Effector memory CD4-positive, alpha-beta T cell (primary cell): ENCODE measurements around the gene CACNA2D3.

ENCODE experiments used
- DNase-seq, 3 donors: peaks; one replicate each; pipeline ENCODE4 v3.0.0-alpha.2; 2020
- H3K27ac ChIP-seq: 2 replicates; pipeline ENCODE4 v1.7.0; 2013; ENCODE audit warnings: mild to moderate bottlenecking, low read length, moderate library complexity; ENCODE audit not compliant: insufficient read depth, poor library complexity, severe bottlenecking
- H3K27me3 ChIP-seq: replicated peaks from 2 replicates; pipeline ENCODE4 v1.7.0; 2013; ENCODE audit warnings: mild to moderate bottlenecking, low read length; ENCODE audit not compliant: insufficient read depth, control insufficient read depth, poor library complexity, severe bottlenecking
- H3K36me3 ChIP-seq: 2 replicates; pipeline ENCODE4 v1.7.0; 2013; ENCODE audit warnings: mild to moderate bottlenecking, low read length, moderate library complexity; ENCODE audit not compliant: control insufficient read depth, insufficient read depth
- H3K4me1 ChIP-seq: 2 replicates; pipeline ENCODE4 v1.7.0; 2013; ENCODE audit warnings: low read length, mild to moderate bottlenecking; ENCODE audit not compliant: control insufficient read depth, insufficient read depth, poor library complexity, severe bottlenecking
- H3K4me3 ChIP-seq: 2 replicates; pipeline ENCODE4 v1.7.0; 2013; ENCODE audit warnings: low read length, low read depth, mild to moderate bottlenecking; ENCODE audit not compliant: insufficient read depth, poor library complexity, severe bottlenecking
- H3K9me3 ChIP-seq: 2 replicates; pipeline ENCODE4 v1.7.0; 2013; ENCODE audit warnings: mild to moderate bottlenecking, low read length, moderate library complexity; ENCODE audit not compliant: control insufficient read depth

CACNA2D3 gene

GRCh38 chr3:54537506-54537905 is 415.2 kb downstream of the CACNA2D3 start:
- H3K4me3 ChIP-seq: no peak overlapping the region
- no peaks in the 10 kb centered on the region for H3K9me3 ChIP-seq
- DNase-seq: no peak
- H3K36me3 ChIP-seq: no peaks in the 10 kb centered on the region
- H3K27ac ChIP-seq: no peak overlapping the region
- no peaks in the 10 kb centered on the region for H3K4me1 ChIP-seq
- no peaks in the 10 kb centered on the region for H3K27me3 ChIP-seq

- DNase-seq: no peak
- Histone ChIP-seq H3K36me3 (no peaks in the 10 kb centered on the region), H3K9me3 (no peaks in the 10 kb centered on the region), H3K4me3 (no peak overlapping the region), H3K27ac (no peak overlapping the region), H3K4me1 (no peaks in the 10 kb centered on the region), H3K27me3 (no peaks in the 10 kb centered on the region)
These were observed 416.0 kb downstream of the CACNA2D3 start for GRCh38 chr3:54538346-54538745.

GRCh38 chr3:54541369-54541768 is 419.0 kb downstream of the CACNA2D3 start:
- no peaks in the 10 kb centered on the region for H3K27me3 ChIP-seq
- no peaks in the 10 kb centered on the region for H3K4me1 ChIP-seq
- DNase-seq: no peak
- H3K4me3 ChIP-seq: no peak overlapping the region
- no peaks in the 10 kb centered on the region for H3K9me3 ChIP-seq
- no peaks in the 10 kb centered on the region for H3K36me3 ChIP-seq
- H3K27ac ChIP-seq: no peak overlapping the region

- Histone ChIP-seq H3K27me3 (no peaks in the 10 kb centered on the region), H3K4me3 (no peak overlapping the region), H3K4me1 (no peaks in the 10 kb centered on the region), H3K36me3 (no peaks in the 10 kb centered on the region), H3K27ac (no peak overlapping the region), H3K9me3 (no peaks in the 10 kb centered on the region)
- DNase-seq: no peak
These were observed 421.1 kb downstream of the CACNA2D3 start for GRCh38 chr3:54543446-54543845.

DNA sequence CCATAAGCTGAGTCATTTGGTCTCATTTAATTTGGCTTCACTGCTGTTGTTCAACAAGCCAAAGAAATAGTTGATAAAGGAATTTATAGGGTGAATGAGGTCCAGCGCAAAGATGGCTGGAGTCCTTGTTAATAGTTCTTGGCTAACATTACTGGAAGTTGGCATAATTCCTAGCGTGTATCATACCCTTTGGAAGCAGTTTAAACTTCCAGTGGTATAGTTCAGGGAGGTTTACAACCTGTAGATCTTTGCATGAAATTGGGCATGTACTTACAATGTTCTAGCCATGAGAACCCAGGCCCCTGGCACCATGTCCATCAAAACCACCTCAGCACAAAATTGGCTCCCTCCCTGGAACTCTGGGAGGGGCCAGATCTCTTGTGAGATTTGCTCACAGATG is 424.7 kb downstream of the CACNA2D3 start:
- Histone ChIP-seq H3K4me3 (no peak overlapping the region), H3K4me1 (no peaks in the 10 kb centered on the region), H3K27ac (no peak overlapping the region), H3K9me3 (no peaks in the 10 kb centered on the region), H3K27me3 (no peaks in the 10 kb centered on the region), H3K36me3 (no peaks in the 10 kb centered on the region)
- DNase-seq: no peak

DNA sequence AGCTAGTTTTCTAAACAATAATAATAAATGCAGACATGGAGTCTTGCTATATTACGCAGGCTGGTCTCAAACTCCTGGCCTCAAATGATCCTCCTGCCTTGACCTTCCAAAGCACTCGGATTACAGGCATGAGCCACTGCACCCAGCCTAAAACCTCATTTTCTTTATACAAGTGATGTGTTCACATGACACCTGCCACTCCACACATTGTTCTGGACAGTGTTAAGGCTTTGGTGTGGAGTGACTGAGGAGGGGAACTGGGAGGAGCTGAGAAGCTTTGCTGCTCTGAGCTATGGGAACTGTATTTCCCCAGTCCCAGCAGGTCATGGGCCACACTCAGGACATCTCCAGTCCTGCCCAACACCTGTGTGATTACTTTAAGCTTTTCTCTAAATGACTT is 425.5 kb downstream of the CACNA2D3 start:
- no peak overlapping the region for H3K27ac ChIP-seq
- DNase-seq: no peak
- no peaks in the 10 kb centered on the region for H3K27me3 ChIP-seq
- H3K9me3 ChIP-seq: no peaks in the 10 kb centered on the region
- H3K4me1 ChIP-seq: no peaks in the 10 kb centered on the region
- no peak overlapping the region for H3K4me3 ChIP-seq
- H3K36me3 ChIP-seq: no peaks in the 10 kb centered on the region

GRCh38 chr3:54549607-54550220 is 427.4 kb downstream of the CACNA2D3 start:
- Histone ChIP-seq H3K36me3 (no peaks in the 10 kb centered on the region), H3K27ac (no peak overlapping the region), H3K9me3 (no peaks in the 10 kb centered on the region), H3K4me3 (no peak overlapping the region), H3K4me1 (no peaks in the 10 kb centered on the region), H3K27me3 (no peaks in the 10 kb centered on the region)
- no peak for DNase-seq

DNA sequence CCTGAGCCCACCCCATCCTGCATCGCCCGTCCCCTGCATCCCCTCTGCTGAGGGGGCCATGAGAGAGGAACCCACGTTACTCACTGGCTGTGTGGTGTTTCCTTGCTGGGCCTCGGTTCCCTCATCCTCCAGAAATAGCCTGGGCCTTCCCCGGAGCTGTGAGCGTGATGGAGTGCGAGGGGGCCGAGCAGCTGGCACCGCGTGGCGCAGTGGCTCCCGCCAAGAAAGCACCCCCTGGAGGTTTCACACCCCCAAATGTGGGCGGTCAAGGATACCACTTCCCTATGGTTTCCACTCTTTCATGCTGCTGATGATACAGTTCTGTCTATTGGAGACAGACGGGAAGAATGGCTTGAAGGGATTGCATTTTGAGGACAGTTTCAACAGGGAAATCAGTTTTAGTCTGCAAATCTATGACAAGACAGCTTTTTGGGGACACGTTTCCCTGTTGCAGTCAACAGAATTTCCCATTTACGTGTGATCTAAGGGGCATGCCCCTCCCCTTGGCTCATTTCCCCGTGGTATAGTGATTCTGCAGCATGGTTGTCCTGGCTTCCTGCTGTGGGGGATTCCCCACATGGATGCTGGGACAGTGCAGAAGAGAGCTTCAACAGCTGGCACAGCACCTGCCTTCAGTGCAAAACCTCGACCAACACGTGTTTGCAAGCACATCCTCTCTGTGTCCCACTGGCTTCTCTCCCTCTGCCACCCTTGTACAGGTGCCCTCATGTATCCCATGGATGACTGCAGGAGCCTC is 428.0 kb downstream of the CACNA2D3 start:
- H3K27ac ChIP-seq: no peak overlapping the region
- H3K4me1 ChIP-seq: no peaks in the 10 kb centered on the region
- no peaks in the 10 kb centered on the region for H3K27me3 ChIP-seq
- H3K9me3 ChIP-seq: no peaks in the 10 kb centered on the region
- DNase-seq: no peak
- H3K4me3 ChIP-seq: no peak overlapping the region
- H3K36me3 ChIP-seq: no peaks in the 10 kb centered on the region

DNA sequence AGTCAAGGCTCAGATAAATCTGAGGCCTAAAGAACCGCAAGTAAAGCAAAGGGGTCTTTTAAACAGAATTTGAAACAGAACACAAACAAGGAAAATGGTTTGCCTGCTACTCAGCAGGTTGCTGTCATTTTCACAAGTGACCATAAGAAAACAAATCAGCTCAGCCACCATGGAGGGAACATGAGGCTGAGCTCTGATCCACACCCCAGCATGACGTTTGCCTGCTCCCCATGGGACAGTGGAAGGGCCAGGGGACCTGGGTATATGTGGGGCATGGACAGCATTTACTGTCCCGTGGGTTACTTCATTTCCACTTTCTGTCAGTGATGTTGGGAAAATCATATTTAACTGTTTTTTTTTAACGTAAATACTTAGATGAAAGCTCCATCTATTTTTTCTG is 434.3 kb downstream of the CACNA2D3 start:
- no peak overlapping the region for H3K27ac ChIP-seq
- H3K9me3 ChIP-seq: no peaks in the 10 kb centered on the region
- no peaks in the 10 kb centered on the region for H3K4me1 ChIP-seq
- H3K4me3 ChIP-seq: no peak overlapping the region
- H3K27me3 ChIP-seq: no peaks in the 10 kb centered on the region
- DNase-seq: no peak
- H3K36me3 ChIP-seq: no peaks in the 10 kb centered on the region

- H3K4me3 ChIP-seq: no peak overlapping the region
- H3K9me3 ChIP-seq: no peaks in the 10 kb centered on the region
- H3K4me1 ChIP-seq: no peaks in the 10 kb centered on the region
- H3K36me3 ChIP-seq: no peaks in the 10 kb centered on the region
- no peak for DNase-seq
- no peak overlapping the region for H3K27ac ChIP-seq
- H3K27me3 ChIP-seq: no peaks in the 10 kb centered on the region
These were observed 435.4 kb downstream of the CACNA2D3 start for GRCh38 chr3:54557538-54558428.
